Esophagus muscularis mucosa (tissue), 4 donors: Measurements from ENCODE around the gene RFNG. TPM values are rescaled to one million over a fixed set of nuclear protein-coding genes. Genes with fewer than 3 reads are reported as not detected.

Experiments
- DNase-seq: peaks from one replicate; pipeline ENCODE4 v3.0.0-alpha.2; 2017; ENCODE audit errors: extremely low spot score
- H3K27ac ChIP-seq, 4 donors: fragments of 200-600 bp; sonication (generic); replicated peaks in 1 of 4; 1 replicate in 3 of 4; 2 replicates in 1 of 4; pipeline ENCODE4 v1.5.1; 2016 to 2019; ENCODE audit warnings: mild to moderate bottlenecking in 1 of 4
- H3K27me3 ChIP-seq, 4 donors: fragments of 200-600 bp; sonication (generic); one replicate each; pipeline versions ENCODE4 v1.5.1 to v1.6.0; 2016 to 2019
- H3K36me3 ChIP-seq, 4 donors: fragments of 200-600 bp; sonication (generic); one replicate each; pipeline ENCODE4 v1.5.1; 2016 to 2019
- H3K4me1 ChIP-seq, 4 donors: fragments of 200-600 bp; sonication (generic); one replicate each; pipeline ENCODE4 v1.5.1; 2016 to 2019
- H3K4me3 ChIP-seq, 4 donors: fragments of 200-600 bp; sonication (generic); 1 replicate in 2 of 4; 2 replicates in 2 of 4; pipeline ENCODE4 v1.5.1; 2016 to 2019; ENCODE audit warnings: mild to moderate bottlenecking in 4 of 4, moderate library complexity in 1 of 4
- H3K9me3 ChIP-seq, 4 donors: fragments of 200-600 bp; sonication (generic); 1 replicate in 3 of 4; 2 replicates in 1 of 4; pipeline ENCODE4 v1.5.1; 2016 to 2019
- CTCF ChIP-seq, 3 experiments: fragments of 200-600 bp in 2 of 3; fragments of 450-650 bp in 1 of 3; sonication (generic) in 2 of 3; IDR thresholded peaks; one replicate each; pipeline ENCODE4 v1.5.1; 2017 to 2019; ENCODE audit warnings: antibody characterized with exemption in 3 of 3, mild to moderate bottlenecking in 2 of 3, moderate library complexity in 1 of 3
- EP300 ChIP-seq: sonication (generic); formaldehyde crosslinking; IDR thresholded peaks from one replicate; pipeline ENCODE4 v1.6.1; 2017; ENCODE audit warnings: antibody characterized with exemption
- POLR2A ChIP-seq: fragments of 450-650 bp; IDR thresholded peaks from one replicate; pipeline ENCODE4 v1.6.1; 2017; ENCODE audit warnings: antibody characterized with exemption, moderate library complexity, mild to moderate bottlenecking, low read depth
- POLR2AphosphoS5 ChIP-seq, 2 donors: sonication (generic); formaldehyde crosslinking; IDR thresholded peaks; one replicate each; pipeline ENCODE4 v1.6.1; 2017; ENCODE audit warnings: antibody characterized with exemption in 2 of 2
- WGBS: methylation state at CpG from one replicate; pipeline ENCODE4 v1.1.5; 2018; 5-methylcytosine and 5-hydroxymethylcytosine counted together
- intact Hi-C: fragments of 100-400 bp; cut with DNase I; formaldehyde crosslinking; loops from one replicate; pipeline ENCODE4 v1.15.1; 2023
- total RNA-seq, 4 donors: library from RNA; depleted of rRNA; stranded (reverse); fragments of >200 nt; gene quantifications; one replicate each; pipeline versions ENCODE4 v1.1.0 to v1.2.1, GENCODE V29; 2016

The RFNG gene
- total RNA-seq, 4 donors from 2014 or later: 32.4 to 54.8 (median 42.5) TPM

GRCh38 chr17:82050761-82051641, 610 bp downstream of the RFNG start:
- H3K27me3 ChIP-seq: no peaks in the 10 kb centered on the region
- WGBS: no CpG with 5 or more reads among the region's 79 CpGs
- peak overlapping the region; percentile 68 to 75 (median 72) for H3K27ac ChIP-seq
- H3K9me3 ChIP-seq: no peaks in the 10 kb centered on the region
- peaks cover 34 to 69% (median 62%) of the 10 kb centered on the region in 4 donors for H3K36me3 ChIP-seq
- H3K4me1 ChIP-seq: peaks cover 24 to 58% (median 43%) of the 10 kb centered on the region in 4 donors
- peak overlapping the region; percentile 81 to 99 (median 88) for H3K4me3 ChIP-seq
- TF ChIP-seq EP300 (no peak), POLR2AphosphoS5 (IDR thresholded peaks at IDR 0.05) (no peak), CTCF (IDR thresholded peaks at IDR 0.05) (no peak), POLR2A (no peak)
- intact Hi-C loops: no loop called here
- no peak for DNase-seq

DNA sequence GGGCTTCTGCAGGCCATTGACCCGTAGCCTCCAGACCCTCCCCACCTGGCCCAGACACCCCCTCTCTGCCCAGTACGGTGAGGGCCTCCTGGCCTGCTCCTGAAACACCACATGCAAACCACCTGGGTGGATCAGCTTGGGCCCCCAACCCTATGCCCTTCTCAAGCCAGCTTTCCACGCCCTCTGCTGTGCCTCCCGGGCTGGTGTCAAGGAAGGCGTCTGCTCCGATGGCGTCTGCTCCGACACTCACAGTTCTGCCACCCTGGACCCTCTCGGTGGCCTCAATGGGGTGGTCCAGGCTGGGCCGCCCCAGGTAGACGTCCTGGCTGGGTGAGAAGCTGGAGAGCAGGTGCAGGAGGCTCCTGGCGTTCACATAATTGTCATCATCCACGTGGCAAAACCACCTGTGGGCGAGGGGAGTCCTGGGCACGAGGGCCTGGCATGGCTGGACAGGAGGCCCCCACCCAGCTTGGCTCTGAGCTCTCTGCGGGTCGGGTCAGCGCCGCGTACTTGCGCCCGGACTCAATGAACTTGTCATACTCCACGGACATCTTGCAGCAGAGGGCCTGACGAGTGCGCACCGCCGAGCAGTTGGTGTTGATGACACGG, 1.4 kb downstream of the RFNG start:
- no peaks in the 10 kb centered on the region for H3K9me3 ChIP-seq
- peaks cover 24 to 54% (median 41%) of the 10 kb centered on the region in 4 donors for H3K4me1 ChIP-seq
- H3K36me3 ChIP-seq: peaks cover 27 to 61% (median 55%) of the 10 kb centered on the region in 4 donors
- DNase-seq: no peak
- H3K4me3 ChIP-seq: peak overlapping the region; percentile 81 to 99 (median 88)
- peak overlapping the region in 3 of 4 donors; percentile 68 to 75 (median 70) for H3K27ac ChIP-seq
- WGBS: 90% methylated on average over 19 of the region's 28 CpGs
- intact Hi-C loops: no loop called here
- TF ChIP-seq POLR2AphosphoS5 (IDR thresholded peaks at IDR 0.05) (no peak), POLR2A (no peak), CTCF (IDR thresholded peaks at IDR 0.05) (no peak), EP300 (no peak)
- H3K27me3 ChIP-seq: no peaks in the 10 kb centered on the region

DNA sequence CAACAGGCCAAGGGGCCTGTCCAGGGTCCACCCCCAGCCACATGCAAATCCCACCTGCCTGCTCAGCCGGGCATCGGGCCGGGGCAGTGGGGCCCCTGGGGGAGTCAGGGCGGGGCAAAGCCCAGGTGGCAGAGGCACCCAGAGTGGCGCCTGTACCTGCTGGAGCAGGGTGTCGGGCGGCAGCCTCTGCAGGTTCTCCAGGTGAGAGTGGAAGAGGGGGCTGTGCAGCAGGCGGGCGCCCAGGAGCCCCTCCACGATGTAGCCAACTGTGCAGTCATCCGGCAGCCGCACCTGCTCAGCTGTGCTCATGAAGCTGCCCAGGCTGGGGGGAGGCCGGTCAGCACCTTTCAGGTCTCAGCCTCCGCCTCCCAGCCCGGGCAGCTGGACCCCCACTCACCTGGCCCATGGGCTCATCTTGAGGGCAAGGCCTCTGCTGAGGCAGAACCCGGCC, 2.1 kb downstream of the RFNG start:
- WGBS: 92% methylated on average over 4 of the region's 16 CpGs
- peaks cover 19 to 54% (median 48%) of the 10 kb centered on the region in 4 donors for H3K36me3 ChIP-seq
- no peak for TF ChIP-seq POLR2A
- no peak for TF ChIP-seq EP300
- TF ChIP-seq POLR2AphosphoS5 (IDR thresholded peaks at IDR 0.05): no peak
- no peak for TF ChIP-seq CTCF (IDR thresholded peaks at IDR 0.05)
- no peak overlapping the region for H3K27ac ChIP-seq
- peaks cover 24 to 51% (median 41%) of the 10 kb centered on the region in 4 donors for H3K4me1 ChIP-seq
- no peaks in the 10 kb centered on the region for H3K27me3 ChIP-seq
- no peak overlapping the region for H3K4me3 ChIP-seq
- intact Hi-C loops: no loop called here
- H3K9me3 ChIP-seq: no peaks in the 10 kb centered on the region
- DNase-seq: no peak

DNA sequence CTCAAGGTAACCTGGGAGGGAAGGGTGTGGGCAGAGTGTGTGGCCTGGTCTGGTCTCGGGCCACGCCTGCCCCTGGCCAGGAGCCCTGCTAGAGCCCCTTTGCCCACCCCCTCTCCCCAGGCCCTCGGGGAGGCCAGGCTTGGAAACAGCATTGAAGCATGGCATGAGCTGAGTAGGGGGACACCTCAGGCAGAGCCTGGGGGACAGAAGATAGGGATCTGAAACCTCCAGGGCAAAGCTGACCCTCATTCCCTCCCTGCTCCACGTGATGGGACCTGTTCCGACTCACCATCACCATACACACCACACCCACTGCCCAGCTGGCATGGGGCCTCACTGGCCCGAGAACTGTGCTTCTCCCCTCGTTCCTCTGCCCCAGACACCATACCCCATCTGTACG, 2.5 kb downstream of the RFNG start:
- H3K27me3 ChIP-seq: no peaks in the 10 kb centered on the region
- intact Hi-C loops: no loop called here
- peaks cover 15 to 50% (median 43%) of the 10 kb centered on the region in 4 donors for H3K36me3 ChIP-seq
- 76% methylated on average over 5 of the region's 8 CpGs for WGBS
- H3K27ac ChIP-seq: no peak overlapping the region
- peaks cover 24 to 47% (median 41%) of the 10 kb centered on the region in 4 donors for H3K4me1 ChIP-seq
- TF ChIP-seq CTCF (IDR thresholded peaks at IDR 0.05) (no peak), POLR2A (no peak), POLR2AphosphoS5 (IDR thresholded peaks at IDR 0.05) (no peak), EP300 (no peak)
- H3K9me3 ChIP-seq: no peaks in the 10 kb centered on the region
- no peak overlapping the region for H3K4me3 ChIP-seq
- DNase-seq: no peak
